Measurements from ENCODE around the gene PEX5.
A peak's percentile ranks its signal among the peaks of the same experiment; 100 is the strongest.

The PEX5 gene

DNA sequence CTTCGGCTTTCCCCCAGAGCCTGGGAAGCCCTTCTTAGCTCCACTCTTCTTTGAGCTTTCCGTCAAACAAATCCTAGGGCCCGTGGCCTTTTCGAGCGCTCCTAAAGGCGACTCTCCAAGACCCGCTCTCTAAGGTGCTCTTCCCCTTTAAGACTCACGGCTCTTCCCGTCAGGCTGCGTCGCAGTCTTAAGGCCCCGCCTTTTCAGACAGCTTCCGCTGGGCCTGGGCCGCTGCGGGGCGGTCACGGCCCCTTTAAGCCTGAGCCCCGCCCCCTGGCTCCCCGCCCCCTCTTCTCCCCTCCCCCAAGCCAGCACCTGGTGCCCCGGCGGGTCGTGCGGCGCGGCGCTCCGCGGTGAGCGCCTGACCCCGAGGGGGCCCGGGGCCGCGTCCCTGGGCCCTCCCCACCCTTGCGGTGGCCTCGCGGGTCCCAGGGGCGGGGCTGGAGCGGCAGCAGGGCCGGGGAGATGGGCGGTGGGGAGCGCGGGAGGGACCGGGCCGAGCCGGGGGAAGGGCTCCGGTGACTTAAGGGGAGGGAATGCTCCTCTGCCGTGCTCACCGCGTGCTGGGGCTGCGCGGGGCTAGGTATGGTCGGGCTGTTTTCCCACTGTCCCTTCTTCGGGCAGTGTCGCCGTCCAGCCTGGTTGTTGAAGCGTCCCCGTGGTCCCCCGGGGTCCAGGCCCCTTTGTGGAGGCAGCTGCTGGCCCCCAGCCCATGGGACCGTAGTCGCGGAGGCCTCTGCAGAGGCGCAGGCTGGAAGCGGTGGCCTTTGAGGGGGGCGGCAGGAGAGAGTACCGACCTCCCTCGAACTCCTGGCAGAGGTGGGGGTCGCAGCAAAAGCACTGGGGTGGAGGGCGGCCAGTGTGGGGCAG, at the start of gene PEX5:
Gene PEX5 (plus strand): TSS at position 289 of the 870 bp plus-strand sequence. CDS start 692 bp downstream, outside the sequence.
- TF ChIP-seq, protein P1, sequence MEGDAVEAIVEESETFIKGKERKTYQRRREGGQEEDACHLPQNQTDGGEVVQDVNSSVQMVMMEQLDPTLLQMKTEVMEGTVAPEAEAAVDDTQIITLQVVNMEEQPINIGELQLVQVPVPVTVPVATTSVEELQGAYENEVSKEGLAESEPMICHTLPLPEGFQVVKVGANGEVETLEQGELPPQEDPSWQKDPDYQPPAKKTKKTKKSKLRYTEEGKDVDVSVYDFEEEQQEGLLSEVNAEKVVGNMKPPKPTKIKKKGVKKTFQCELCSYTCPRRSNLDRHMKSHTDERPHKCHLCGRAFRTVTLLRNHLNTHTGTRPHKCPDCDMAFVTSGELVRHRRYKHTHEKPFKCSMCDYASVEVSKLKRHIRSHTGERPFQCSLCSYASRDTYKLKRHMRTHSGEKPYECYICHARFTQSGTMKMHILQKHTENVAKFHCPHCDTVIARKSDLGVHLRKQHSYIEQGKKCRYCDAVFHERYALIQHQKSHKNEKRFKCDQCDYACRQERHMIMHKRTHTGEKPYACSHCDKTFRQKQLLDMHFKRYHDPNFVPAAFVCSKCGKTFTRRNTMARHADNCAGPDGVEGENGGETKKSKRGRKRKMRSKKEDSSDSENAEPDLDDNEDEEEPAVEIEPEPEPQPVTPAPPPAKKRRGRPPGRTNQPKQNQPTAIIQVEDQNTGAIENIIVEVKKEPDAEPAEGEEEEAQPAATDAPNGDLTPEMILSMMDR (IDR thresholded peaks at IDR 0.05; ENCODE audit: poor library complexity, severe bottlenecking) = no peak
- peak; percentile 75 for DNase-seq (ENCODE audit: low spot score)
- H3K4me1 ChIP-seq (ENCODE audit: insufficient read depth, poor library complexity, severe bottlenecking) = peaks cover 3% of the 10 kb centered on the region
- peak; percentile 93 for ATAC-seq (ENCODE audit: low read depth)
- H3K27me3 ChIP-seq (ENCODE audit: insufficient read depth, poor library complexity, severe bottlenecking) = no peaks in the 10 kb centered on the region
- H3K9me3 ChIP-seq (ENCODE audit: severe bottlenecking) = no peaks in the 10 kb centered on the region
- peaks cover 6% of the 10 kb centered on the region; the same call in 1 of the 2 replicates for H3K36me3 ChIP-seq (ENCODE audit: low read depth)
- H3K27ac ChIP-seq (ENCODE audit: poor library complexity, severe bottlenecking) = peak within 1 kb of the TSS; percentile 43
- peak within 1 kb of the TSS; percentile 46 for H3K4me3 ChIP-seq (ENCODE audit: severe bottlenecking)

DNA sequence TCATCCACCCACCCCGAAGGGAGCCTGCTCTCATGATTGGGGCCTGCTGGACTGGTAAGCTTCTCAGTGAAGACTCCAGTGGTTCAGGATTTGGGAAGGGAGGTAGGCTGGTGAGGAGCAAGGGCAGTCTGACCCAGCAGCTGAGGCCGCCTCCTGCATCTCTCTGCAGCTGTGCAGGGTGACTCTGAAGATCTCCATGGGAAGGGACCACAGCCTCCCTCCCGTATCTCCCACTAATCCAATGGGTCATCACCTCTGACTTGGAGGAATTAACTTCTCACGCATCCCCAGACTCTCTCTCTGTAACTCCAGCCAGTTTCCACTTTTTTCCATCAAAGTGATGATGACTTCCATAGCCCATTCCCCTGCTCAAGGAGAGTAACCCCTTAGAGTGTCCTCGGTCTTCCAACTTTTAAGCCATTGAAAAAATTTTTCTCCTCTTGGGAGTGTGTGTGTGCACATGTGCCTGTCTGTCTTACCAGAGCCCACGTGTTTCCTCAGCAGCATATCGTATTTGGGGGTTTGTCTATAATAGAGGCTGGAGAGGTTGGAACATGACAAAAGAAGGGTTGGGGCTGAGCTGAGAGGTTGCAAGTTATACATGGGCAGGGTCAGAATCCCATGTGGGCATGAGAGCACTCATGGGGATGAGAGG, 48.0 kb upstream of the PEX5 start:
- H3K27ac ChIP-seq (ENCODE audit: poor library complexity, severe bottlenecking) = no peak overlapping the region
- DNase-seq (ENCODE audit: low spot score) = no peak
- H3K27me3 ChIP-seq (ENCODE audit: insufficient read depth, poor library complexity, severe bottlenecking) = no peaks in the 10 kb centered on the region
- TF ChIP-seq, protein P1 (IDR thresholded peaks at IDR 0.05; ENCODE audit: poor library complexity, severe bottlenecking) = no peak
- H3K4me3 ChIP-seq (ENCODE audit: severe bottlenecking) = no peak overlapping the region
- no peaks in the 10 kb centered on the region for H3K4me1 ChIP-seq (ENCODE audit: insufficient read depth, poor library complexity, severe bottlenecking)
- no peaks in the 10 kb centered on the region for H3K9me3 ChIP-seq (ENCODE audit: severe bottlenecking)
- no peak for ATAC-seq (ENCODE audit: low read depth)
- H3K36me3 ChIP-seq (ENCODE audit: low read depth) = no peaks in the 10 kb centered on the region

DNA sequence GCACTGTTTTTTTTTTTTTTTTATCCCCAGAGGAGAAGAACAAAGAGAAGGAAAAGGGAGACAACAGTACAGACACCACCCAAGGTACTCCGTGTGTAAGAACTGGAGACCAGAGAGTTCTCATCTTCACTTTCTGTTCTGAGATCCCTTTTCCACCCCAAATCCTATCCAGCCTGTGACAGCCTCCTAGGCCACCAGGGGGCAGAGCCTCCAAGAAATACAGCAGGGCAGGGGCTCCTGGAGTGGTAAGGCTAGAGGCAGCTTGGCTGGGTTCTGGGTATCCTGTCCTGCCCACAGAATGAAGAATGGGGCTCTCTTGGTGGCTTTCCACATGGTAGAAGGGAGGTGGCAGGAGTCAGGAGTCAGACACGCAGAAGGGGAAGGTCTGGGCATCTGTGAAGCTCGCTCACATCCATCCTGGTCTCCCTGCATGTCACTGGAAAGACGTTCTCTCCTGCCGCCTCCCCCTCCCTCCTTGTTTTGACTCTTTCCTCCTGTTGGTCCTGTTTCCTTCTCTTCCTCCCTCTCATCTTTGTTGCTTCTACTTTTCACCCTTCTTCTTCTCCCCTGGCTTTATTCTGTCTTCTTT, 47.3 kb upstream of the PEX5 start:
- Histone ChIP-seq H3K9me3 (ENCODE audit: severe bottlenecking) (no peaks in the 10 kb centered on the region), H3K36me3 (ENCODE audit: low read depth) (no peaks in the 10 kb centered on the region), H3K27me3 (ENCODE audit: insufficient read depth, poor library complexity, severe bottlenecking) (no peaks in the 10 kb centered on the region), H3K4me1 (ENCODE audit: insufficient read depth, poor library complexity, severe bottlenecking) (no peaks in the 10 kb centered on the region), H3K4me3 (ENCODE audit: severe bottlenecking) (no peak overlapping the region), H3K27ac (ENCODE audit: poor library complexity, severe bottlenecking) (no peak overlapping the region)
- DNase-seq (ENCODE audit: low spot score) (no peak), ATAC-seq (ENCODE audit: low read depth) (peak; percentile 40; the same call in 1 of the 3 replicates)
- TF ChIP-seq, protein P1 (IDR thresholded peaks at IDR 0.05; ENCODE audit: poor library complexity, severe bottlenecking) = peak; percentile 34

DNA sequence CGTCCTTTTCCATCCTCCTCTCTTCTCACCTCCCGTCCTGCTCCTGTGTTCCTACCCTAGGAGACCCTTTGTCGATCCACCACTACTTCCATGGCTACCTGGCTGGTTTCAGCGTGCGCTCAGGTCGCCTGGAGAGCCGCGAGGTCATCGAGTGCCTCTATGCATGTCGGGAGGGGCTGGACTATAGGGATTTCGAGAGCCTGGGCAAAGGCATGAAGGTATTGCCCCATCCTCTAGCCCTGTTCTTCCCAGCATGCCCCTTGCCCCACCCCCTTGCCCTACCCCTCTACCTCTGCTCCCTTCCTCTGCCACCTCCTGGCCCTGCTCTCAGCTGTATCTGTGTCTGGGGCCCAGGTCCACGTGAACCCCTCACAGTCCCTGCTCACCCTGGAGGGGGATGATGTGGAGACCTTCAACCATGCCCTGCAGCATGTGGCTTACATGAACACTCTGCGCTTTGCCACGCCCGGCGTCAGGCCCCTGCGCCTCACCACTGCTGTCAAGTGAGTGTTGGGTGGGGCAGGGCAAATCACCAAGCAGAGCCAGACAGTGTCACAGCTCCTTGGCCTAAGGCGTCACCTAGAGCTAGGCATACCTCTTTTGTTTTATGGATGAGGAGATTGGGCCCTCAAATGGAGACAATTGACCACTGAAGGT, 46.5 kb upstream of the PEX5 start:
- DNase-seq (ENCODE audit: low spot score) = no peak
- H3K4me3 ChIP-seq (ENCODE audit: severe bottlenecking) = no peak overlapping the region
- no peaks in the 10 kb centered on the region for H3K27me3 ChIP-seq (ENCODE audit: insufficient read depth, poor library complexity, severe bottlenecking)
- TF ChIP-seq, protein P1 (IDR thresholded peaks at IDR 0.05; ENCODE audit: poor library complexity, severe bottlenecking) = no peak
- no peak overlapping the region for H3K27ac ChIP-seq (ENCODE audit: poor library complexity, severe bottlenecking)
- H3K9me3 ChIP-seq (ENCODE audit: severe bottlenecking) = no peaks in the 10 kb centered on the region
- H3K36me3 ChIP-seq (ENCODE audit: low read depth) = no peaks in the 10 kb centered on the region
- no peaks in the 10 kb centered on the region for H3K4me1 ChIP-seq (ENCODE audit: insufficient read depth, poor library complexity, severe bottlenecking)
- no peak for ATAC-seq (ENCODE audit: low read depth)
